OCI-M2 (cell line): ENCODE data around the gene ERMARD.
"Not testable (repeated sequence)": the region's sequence is repeated elsewhere in the genome, so short reads cannot be mapped to it uniquely, and the experiment has no call there.

Experiments
- DNase-seq: peaks from one replicate; lab custom pipeline; 2025; ENCODE audit not compliant: unreplicated experiment; lab: John Stamatoyannopoulos, UW

Gene ERMARD

GRCh38 chr6:169738204-169738975 lies 13.0 kb upstream of the ERMARD start:
- no peak for DNase-seq

GRCh38 chr6:169738976-169739529 lies 12.4 kb upstream of the ERMARD start:
- no peak for DNase-seq

DNA sequence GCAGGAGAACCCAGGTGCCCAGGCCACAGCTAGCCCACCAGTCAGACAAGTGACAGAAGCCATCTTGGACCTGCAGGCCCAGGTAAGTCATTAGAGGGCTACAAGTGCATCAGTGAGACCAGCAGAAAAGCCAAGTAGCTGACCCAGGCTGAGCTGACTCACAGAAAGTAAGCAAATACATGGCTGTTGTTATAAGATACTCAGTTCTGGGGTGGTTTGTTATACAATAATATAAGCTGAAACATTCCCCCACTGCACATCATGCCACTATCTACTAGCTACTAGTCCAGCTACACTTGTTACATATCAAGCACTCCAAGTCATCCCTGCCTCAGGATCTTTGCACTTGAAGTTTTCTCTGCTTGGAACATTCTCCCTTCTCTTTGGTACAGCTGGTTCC lies 10.1 kb upstream of the ERMARD start:
- no peak for DNase-seq

DNA sequence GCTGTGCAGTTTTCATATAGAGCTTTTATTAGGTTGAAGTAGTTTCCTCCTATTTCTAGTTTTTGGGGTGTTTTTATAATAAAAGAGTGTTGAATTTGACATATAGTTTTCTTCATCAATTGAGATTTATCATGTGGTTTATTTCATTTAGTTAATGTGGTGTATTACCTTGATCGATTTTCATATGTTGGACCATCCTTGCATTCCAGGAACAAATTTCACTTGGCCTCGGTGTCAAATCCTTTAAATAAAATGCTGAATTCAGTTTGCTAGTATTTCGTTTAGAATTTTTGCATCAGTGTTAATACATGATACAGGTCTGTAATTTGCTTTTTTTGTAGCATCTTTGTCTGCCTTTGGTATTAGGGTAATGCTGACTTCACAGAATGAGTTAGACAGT lies 6.0 kb upstream of the ERMARD start:
- no peak for DNase-seq

GRCh38 chr6:169746556-169746955 lies 4.9 kb upstream of the ERMARD start:
- no peak for DNase-seq

GRCh38 chr6:169752074-169752623 lies 727 bp downstream of the ERMARD start:
- no peak for DNase-seq

DNA sequence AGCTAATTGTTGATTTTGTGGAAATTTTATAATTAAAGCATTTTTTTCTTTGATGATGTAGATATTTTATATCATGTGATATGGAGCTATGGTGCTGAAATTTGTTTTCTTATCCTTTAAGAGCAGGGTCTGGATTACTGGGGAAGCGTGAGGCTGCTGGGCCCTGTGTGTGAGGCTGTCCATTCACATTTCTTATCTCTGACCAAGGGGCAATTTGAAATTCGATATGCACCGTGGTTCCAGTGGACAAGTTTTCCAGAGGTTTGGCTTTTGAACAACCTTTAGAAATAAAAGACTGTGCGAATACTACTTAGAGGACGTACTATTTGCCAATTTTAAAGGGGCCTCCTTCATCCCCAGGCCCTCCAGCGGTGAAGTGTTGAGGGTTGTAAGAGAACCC lies 3.7 kb downstream of the ERMARD start:
- no peak for DNase-seq

GRCh38 chr6:169763308-169763707 lies 11.9 kb downstream of the ERMARD start:
- no peak for DNase-seq

- DNase-seq: no peak
These were observed 12.5 kb downstream of the ERMARD start for GRCh38 chr6:169763881-169764280.

GRCh38 chr6:169765789-169766188 lies 14.4 kb downstream of the ERMARD start:
- not testable (repeated sequence) for DNase-seq

DNA sequence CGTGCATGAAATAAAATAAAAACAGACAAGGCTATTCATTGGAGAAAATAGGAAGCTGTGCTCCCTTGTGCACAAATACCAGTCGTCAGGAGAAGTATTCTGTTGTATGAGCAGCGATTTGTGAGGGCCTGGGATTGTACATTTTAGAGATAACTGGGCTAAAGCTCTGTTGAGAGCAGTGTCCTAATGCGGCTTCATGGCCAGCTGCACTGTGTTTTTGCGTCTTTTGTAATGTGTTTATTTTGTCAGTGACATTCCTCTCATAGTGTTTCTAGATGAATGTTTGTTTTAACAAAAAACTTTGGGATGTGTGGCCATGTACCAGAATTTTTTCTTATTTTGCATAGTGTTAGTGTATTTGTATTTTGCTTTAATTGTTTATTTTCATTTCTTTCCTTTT lies 14.8 kb downstream of the ERMARD start:
- DNase-seq: no peak

GRCh38 chr6:169766921-169767736 lies 15.7 kb downstream of the ERMARD start:
- DNase-seq: no peak

DNA sequence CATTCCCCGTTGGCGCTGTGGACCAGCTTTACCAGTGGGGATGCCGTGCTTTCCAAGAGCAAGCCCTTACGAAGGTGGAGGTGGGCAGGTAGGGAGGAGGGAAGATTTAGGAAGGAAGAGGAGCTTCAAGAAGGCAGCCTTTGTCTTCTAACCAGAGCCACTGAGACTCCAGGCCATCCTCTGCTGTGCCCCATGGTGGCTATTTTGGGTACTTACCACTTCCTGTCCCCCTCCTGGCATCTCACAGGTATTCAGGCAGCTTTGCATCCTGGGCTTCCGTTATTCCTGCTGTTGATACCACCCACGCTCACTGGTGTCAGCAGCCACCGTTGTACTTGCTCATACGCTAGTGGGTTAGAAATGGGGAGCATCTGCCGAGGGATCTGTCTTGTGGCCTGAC lies 22.9 kb downstream of the ERMARD start:
- no peak for DNase-seq

DNA sequence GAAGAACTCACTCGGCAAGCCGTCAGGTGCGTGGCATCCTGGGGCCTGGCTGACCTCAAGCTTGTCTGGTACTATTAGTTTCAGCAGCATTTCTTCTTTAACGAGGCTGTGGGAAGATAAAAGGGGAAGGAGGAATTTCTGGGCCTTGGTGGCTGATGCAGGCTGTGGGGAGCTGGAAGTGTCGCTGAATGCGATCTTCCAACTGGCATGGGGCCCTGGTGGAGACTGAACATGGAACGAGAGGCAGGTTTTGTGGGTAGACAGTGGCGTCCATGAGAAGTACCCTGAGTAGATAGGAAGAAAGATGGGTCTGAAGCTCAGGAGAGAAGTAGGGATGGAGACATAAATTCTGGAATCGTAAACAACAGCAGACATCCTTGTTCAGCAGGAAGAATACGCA lies 23.9 kb downstream of the ERMARD start:
- DNase-seq: no peak

GRCh38 chr6:169776379-169776778 lies 25.0 kb downstream of the ERMARD start:
- no peak for DNase-seq

- DNase-seq: no peak
These were observed 26.5 kb downstream of the ERMARD start for GRCh38 chr6:169777896-169778295.

DNA sequence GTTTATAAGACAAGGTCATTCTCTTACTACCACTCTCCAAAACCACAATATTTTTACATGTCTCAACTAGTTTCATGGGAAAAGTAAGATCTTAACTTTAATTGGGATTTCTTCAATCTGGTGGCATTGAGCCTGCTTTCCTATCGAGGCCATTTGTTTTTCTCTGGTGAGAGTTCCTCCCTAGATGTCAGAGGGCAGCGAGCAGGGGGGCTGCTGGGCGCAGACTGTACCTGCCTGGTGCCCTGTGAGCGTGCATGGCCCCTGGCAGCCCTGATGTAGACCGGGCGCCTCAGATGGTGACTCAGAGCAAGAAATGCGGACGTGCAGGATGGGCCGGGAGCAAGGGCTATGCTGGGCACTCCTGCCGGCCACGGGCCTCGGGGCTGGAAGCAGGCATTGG lies 27.2 kb downstream of the ERMARD start:
- no peak for DNase-seq

GRCh38 chr6:169779092-169779815 lies 27.8 kb downstream of the ERMARD start:
- DNase-seq: no peak

- no peak for DNase-seq
These were observed 28.5 kb downstream of the ERMARD start for GRCh38 chr6:169779896-169780295.

DNA sequence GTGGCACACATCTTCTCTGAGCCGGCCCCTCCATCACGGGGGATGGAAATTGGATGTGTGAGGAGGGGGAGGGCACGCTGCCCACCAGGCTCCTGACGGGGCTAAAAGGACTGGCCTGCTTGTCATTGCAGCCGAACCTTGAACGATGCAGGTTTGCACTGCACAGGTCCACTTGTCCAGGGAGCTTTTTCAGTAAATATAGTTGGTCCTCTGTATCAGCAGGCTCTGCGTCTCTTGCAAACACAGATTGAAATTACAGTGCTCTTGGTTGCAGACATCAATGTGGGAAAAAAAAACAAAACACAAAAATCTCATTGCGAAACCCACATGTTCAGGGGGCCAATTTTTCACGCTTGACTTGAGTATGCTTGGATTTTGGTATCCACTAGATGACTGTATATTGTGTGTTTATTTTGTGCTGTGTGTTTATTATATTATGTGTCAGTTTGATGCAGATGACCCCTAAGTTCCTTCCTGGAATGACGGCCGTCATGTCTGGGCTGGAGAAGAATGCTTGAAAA lies 29.2 kb downstream of the ERMARD start:
- no peak for DNase-seq

- DNase-seq: no peak
These were observed 31.5 kb downstream of the ERMARD start for GRCh38 chr6:169782966-169783365.
